PC-3 (cell line): ENCODE data around the gene KDM4B. TPM values are rescaled to one million over a fixed set of nuclear protein-coding genes. Genes with fewer than 3 reads are reported as not detected.

Experiments used
- ATAC-seq: fragments of 200-7000 bp; cut with Tn5 transposase; 2 replicates; pipeline ENCODE4 v1.9.1; 2020; ENCODE audit warnings: mild to moderate bottlenecking, moderate library complexity
- BruUV-seq: library from RNA; stranded (reverse); fragments of 400-500 nt; replicated peaks from 2 replicates; lab custom pipeline; 2021; lab: Mats Ljungman, UMichigan
- CTCF ChIA-PET: fragments of 300-600 bp; sonication (Branson Sonifier 250); formaldehyde crosslinking; loops from one replicate; lab custom pipeline; 2022; ENCODE audit warnings: antibody characterized with exemption; lab: Charles Lee
- POLR2A ChIA-PET: fragments of 300-600 bp; sonication (Branson Sonifier 250); formaldehyde crosslinking; loops from one replicate; lab custom pipeline; 2022; ENCODE audit warnings: antibody characterized with exemption; ENCODE audit not compliant: unreplicated experiment; lab: Charles Lee
- DNase-seq: peaks from one replicate; pipeline ENCODE4 v3.0.0-alpha.2; 2015
- H2AFZ ChIP-seq: fragments of 300-600 bp; sonication (generic); 2 replicates; pipeline ENCODE4 v1.6.0; 2016; ENCODE audit warnings: antibody characterized with exemption, low read length
- H3F3A ChIP-seq: fragments of 300-600 bp; sonication (generic); one replicate; pipeline ENCODE4 v1.6.0; 2017; ENCODE audit warnings: antibody characterized with exemption, low read length, control low read depth, mild to moderate bottlenecking; ENCODE audit not compliant: unreplicated experiment
- H3K27ac ChIP-seq: fragments of 300-600 bp; sonication (generic); 2 replicates; pipeline ENCODE4 v1.5.1; 2016; ENCODE audit warnings: mild to moderate bottlenecking, low read length
- H3K27me3 ChIP-seq: fragments of 300-600 bp; sonication (generic); 2 replicates; pipeline ENCODE4 v1.6.1; 2016; ENCODE audit warnings: low read length, mixed read lengths
- H3K36me3 ChIP-seq: fragments of 300-600 bp; sonication (generic); 2 replicates; pipeline ENCODE4 v1.6.1; 2016; ENCODE audit warnings: low read depth, mixed run types, low read length, mixed read lengths
- H3K4me1 ChIP-seq: fragments of 300-600 bp; sonication (generic); 2 replicates; pipeline ENCODE4 v1.5.1; 2016; ENCODE audit warnings: low read length; ENCODE audit not compliant: insufficient read depth
- H3K4me2 ChIP-seq: fragments of 300-600 bp; sonication (generic); 2 replicates; pipeline ENCODE4 v1.6.0; 2016; ENCODE audit warnings: low read length
- H3K4me3 ChIP-seq: fragments of 300-600 bp; sonication (generic); 2 replicates; pipeline ENCODE4 v1.5.1; 2016; ENCODE audit warnings: mild to moderate bottlenecking, low read length, mixed read lengths
- H3K79me2 ChIP-seq: fragments of 300-600 bp; sonication (generic); 2 replicates; pipeline ENCODE4 v1.6.1; 2017; ENCODE audit warnings: low read length, mixed read lengths
- H3K9ac ChIP-seq: fragments of 300-600 bp; sonication (generic); 2 replicates; pipeline ENCODE4 v1.6.0; 2016; ENCODE audit warnings: mild to moderate bottlenecking, low read length
- H3K9me2 ChIP-seq: fragments of 300-600 bp; sonication (generic); replicated peaks from 2 replicates; pipeline ENCODE4 v1.6.1; 2016; ENCODE audit warnings: mixed run types, low read length, mixed read lengths
- H3K9me3 ChIP-seq: fragments of 300-600 bp; sonication (generic); 2 replicates; pipeline ENCODE4 v1.6.1; 2016; ENCODE audit warnings: low read length, mixed read lengths
- H4K20me1 ChIP-seq: fragments of 300-600 bp; sonication (generic); 2 replicates; pipeline ENCODE4 v1.6.1; 2016; ENCODE audit warnings: low read length, mixed read lengths
- CTCF ChIP-seq: fragments of 300-600 bp; sonication (generic); conservative IDR thresholded peaks from 2 replicates; pipeline ENCODE4 v1.5.1; 2017; ENCODE audit warnings: antibody characterized with exemption, low read depth, mild to moderate bottlenecking, low read length
- EZH2 ChIP-seq: fragments of 300-600 bp; sonication (generic); IDR thresholded peaks from one replicate; pipeline ENCODE4 v1.6.1; 2017; ENCODE audit warnings: antibody characterized with exemption, mild to moderate bottlenecking, low read length; ENCODE audit not compliant: unreplicated experiment
- EZH2phosphoT487 ChIP-seq: fragments of 300-600 bp; sonication (generic); IDR thresholded peaks from 2 replicates; pipeline ENCODE4 v1.6.1; 2018; ENCODE audit warnings: mild to moderate bottlenecking, antibody characterized with exemption, low read length, borderline replicate concordance
- intact Hi-C: fragments of 100-400 bp; cut with micrococcal nuclease; formaldehyde crosslinking; loops from 2 replicates; pipeline ENCODE4 v1.9.0; 2023
- total RNA-seq: library from RNA; depleted of rRNA; stranded (reverse); fragments of >200 nt; gene quantifications from 2 replicates; pipeline ENCODE4 v1.2.3, GENCODE V29; 2014

The KDM4B gene
- total RNA-seq, 1 experiment from 2014 or later = 19.8 TPM

DNA sequence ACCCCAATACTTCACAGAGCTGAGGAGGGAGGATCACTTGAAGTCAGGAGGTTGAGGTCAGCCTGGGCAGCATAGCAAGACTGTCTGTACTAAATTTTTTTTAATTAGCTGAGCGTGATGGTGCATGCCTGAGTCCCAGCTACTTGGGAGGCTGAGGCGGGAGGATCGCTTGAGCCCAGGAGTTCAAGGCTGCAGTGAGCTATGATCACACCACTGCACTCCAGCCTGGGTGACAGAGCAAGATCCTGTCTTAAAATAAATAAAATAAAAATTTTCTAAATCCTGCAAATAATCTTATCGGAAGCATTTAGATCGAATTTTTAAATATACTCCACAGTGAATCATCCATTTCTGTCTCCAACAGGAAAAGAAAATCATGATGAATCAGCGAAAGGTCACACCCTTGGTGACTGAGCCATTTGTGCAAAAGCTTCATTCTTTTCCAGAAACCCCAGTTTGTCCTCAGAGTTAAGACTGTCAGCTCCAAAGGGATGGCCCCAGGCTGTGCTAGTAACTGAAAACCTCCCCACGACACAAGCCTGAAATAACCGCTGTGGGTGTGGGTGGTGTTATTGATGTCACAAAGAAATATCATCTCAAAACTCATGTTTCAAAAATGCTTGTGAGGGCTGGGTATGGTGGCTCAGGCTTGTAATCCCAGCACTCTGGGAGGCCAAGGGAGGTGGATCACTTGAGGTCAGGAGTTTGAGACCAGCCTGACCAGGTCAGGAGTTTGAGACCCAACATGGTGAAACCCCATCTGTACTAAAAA, 204.1 kb downstream of the KDM4B start:
- Histone ChIP-seq H3K79me2 (no peaks in the 10 kb centered on the region), H3K4me1 (peaks cover 44% of the 10 kb centered on the region), H3K27ac (peak overlapping the region; percentile 95), H3K4me2 (0 out of 2 replicates have a peak overlapping the region, but pooled peaks have one; percentile 2), H3K27me3 (no peaks in the 10 kb centered on the region), H3K36me3 (no peaks in the 10 kb centered on the region), H3K9ac (peak overlapping the region; percentile 72), H3K9me3 (no peaks in the 10 kb centered on the region), H3K4me3 (no peak overlapping the region), H3F3A (no peaks in the 10 kb centered on the region), H4K20me1 (no peaks in the 10 kb centered on the region), H2AFZ (no peak overlapping the region), H3K9me2 (no peaks in the 10 kb centered on the region)
- ATAC-seq (peak; percentile 96), DNase-seq (peak; percentile 100)
- CTCF ChIA-PET = interaction anchor here (0.5 kb wide), 1 partner anchor 14 kb away, joined by 6 read pairs; no protein-coding TSS in a partner anchor
- POLR2A ChIA-PET = interaction anchor here (0.6 to 0.7 kb wide), 2 partner anchors 144 to 1348 kb away, joined by 5 to 7 read pairs; no protein-coding TSS in a partner anchor
- TF ChIP-seq CTCF = no peak
- intact Hi-C loops = loop anchor here (5.0 kb wide), 1 partner anchor 54 kb away; no protein-coding TSS in a partner anchor
- BruUV-seq = TSS peak; percentile 35

DNA sequence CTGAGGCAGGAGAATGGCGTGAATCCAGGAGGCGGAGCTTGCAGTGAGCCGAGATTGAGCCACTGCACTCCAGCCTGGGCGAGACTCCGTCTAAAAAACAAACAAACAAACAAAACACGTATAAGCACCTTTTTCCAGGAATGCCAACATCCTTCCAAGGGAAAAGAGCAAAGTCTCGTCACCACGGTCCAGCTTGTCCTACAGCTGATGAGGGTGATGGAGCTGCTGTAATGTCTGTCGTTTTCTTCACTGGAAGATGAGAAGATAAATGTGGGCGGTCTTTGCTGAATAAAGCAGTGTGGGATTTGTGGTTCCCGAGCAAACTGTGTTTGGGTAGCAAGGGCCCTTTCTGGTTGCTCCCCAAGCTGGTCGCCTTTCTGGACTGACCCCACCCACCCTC, 205.1 kb downstream of the KDM4B start:
- no peak overlapping the region for H2AFZ ChIP-seq
- H3K36me3 ChIP-seq = no peaks in the 10 kb centered on the region
- no peak overlapping the region for H3K4me2 ChIP-seq
- DNase-seq (no peak), ATAC-seq (no peak)
- peaks cover 43% of the 10 kb centered on the region for H3K4me1 ChIP-seq
- H4K20me1 ChIP-seq = no peaks in the 10 kb centered on the region
- TF ChIP-seq CTCF (no peak), EZH2phosphoT487 (no peak), EZH2 (no peak)
- no peaks in the 10 kb centered on the region for H3K79me2 ChIP-seq
- H3K27me3 ChIP-seq = no peaks in the 10 kb centered on the region
- H3K9me3 ChIP-seq = no peaks in the 10 kb centered on the region
- no peak overlapping the region for H3K4me3 ChIP-seq
- H3K27ac ChIP-seq = peak overlapping the region; percentile 95
- peak overlapping the region; percentile 72 for H3K9ac ChIP-seq
- POLR2A ChIA-PET = no interaction called here
- CTCF ChIA-PET = no interaction called here
- intact Hi-C loops = loop anchor here (5.0 kb wide), 1 partner anchor 53 kb away; no protein-coding TSS in a partner anchor
- no TSS peak for BruUV-seq
- H3K9me2 ChIP-seq = no peaks in the 10 kb centered on the region
- H3F3A ChIP-seq = no peaks in the 10 kb centered on the region
